Activated CD4-positive, alpha-beta T cell treated with anti-CD3 and anti-CD28 coated beads, Interleukin-2, amount 50 U/mL, for 24 hours (primary cell): ENCODE measurements around the gene ADAMTS2.
"Not testable (repeated sequence)": the region's sequence is repeated elsewhere in the genome, so short reads cannot be mapped to it uniquely, and the experiment has no call there.

Source experiments
- DNase-seq, 2 donors: peaks; one replicate each; pipeline ENCODE4 v3.0.0-alpha.2; 2020; ENCODE audit warnings: low read depth in 1 of 2, low spot score in 1 of 2

Gene ADAMTS2

DNA sequence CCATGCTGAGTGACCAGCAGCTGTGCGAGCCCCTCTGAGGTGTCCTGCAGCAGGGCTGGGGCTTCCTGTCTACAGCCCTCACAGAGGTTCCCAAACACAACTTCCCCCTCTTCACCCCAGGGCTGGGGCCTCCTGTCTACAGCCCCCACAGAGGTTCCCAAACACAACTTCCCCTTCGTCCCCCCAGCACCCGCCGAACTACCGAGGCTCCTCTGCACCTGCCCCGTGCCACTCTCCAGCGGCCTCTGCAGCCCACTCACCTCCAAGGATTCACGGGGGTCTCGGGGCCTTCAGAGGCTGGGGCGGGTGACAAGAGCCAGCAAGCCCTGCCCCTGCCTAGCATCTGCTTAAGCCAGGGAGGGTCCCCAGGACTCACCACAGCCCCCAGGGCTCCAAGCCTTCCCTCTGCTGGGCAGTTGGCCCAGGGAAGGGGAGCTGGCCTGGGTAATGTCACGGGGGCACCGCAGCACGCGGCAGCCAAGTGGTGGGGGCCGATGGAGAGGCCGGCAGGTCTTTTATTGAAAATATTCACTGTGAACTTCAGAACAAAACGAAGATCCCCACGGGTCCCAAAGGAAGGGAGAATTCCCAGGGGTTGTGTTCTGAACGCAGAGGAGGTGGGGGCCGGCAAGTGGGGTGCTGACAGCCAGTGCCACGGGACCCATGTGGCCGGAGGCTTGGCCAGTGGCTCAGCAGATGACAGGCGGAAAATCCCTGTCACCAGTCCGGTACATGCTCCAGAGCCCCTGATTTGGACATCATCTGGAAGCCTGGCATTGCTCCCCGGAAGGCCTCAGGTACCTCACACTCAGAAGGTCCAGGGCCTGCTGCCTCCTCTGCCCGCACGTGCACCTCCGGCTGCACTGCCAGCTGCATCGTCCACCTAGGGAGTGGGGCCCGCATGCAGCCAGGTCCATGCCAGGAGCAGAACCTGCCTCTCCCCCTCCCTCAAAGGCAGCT lies 125.3 kb downstream of the ADAMTS2 start:
- no peak for DNase-seq

DNA sequence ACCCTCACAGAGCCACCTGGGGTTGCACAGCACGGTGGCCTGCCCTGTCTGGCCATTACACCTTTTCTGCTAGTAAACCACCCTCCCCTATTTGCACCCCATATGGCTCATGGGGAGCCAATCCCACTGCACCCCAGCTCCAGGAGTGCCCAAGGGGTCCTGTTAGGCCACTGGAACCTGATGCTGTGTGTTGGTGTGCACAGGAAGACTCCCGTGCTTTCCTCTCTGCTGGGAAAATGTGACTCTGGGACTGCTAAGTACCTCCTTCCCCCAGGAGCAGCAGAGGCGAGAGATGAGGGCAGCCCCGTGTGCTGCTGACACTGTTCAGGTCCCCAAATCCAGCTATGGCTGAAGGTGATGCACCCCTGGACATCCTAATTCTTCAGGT lies 126.3 kb downstream of the ADAMTS2 start:
- DNase-seq, result no peak

DNA sequence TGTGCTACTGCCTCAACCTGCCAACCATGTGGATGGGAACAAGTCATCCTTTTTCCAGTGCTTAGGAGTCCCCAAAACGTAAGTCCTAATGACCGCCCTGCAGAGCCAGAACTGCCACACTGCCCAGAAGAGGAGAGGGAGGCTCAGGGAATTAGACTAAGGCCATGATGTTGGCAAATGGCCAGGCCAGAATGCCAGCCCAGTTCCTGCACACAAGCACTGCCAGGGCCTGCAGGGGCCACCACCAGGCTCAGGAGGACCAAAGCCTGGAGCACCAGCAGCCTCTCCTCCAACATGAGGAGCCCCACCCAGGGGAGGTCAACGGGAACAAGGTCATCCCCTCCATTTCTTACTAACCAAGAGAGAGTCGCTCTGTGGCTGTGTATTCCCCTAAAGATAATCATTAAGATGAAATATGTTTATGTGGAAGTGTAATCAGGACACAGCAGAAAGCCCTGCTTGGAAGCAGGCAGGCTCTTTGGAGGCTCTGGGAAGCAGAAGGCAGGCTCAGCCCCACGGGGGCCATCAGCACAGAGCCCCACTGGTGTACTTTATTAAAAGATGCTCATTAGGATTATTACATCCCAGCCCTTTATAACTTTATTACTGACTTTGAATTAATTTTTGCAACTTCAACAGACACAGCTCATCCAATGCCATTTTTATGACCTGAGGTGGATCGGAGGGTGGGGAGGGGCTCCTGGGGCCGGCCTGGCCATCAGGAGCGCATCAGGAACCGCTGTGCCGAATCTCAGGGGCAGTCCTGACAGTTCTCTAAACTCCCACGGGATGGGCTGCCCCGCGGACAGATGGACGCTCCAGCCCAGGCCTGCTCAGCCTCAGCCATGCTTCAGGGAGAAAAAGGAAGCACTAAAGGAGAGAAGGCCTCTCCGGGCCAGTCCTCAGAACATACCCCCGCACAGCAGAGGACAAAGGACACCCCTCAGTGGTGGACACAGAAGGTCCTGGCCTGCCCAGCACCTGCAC lies 127.0 kb downstream of the ADAMTS2 start:
- no peak for DNase-seq

DNA sequence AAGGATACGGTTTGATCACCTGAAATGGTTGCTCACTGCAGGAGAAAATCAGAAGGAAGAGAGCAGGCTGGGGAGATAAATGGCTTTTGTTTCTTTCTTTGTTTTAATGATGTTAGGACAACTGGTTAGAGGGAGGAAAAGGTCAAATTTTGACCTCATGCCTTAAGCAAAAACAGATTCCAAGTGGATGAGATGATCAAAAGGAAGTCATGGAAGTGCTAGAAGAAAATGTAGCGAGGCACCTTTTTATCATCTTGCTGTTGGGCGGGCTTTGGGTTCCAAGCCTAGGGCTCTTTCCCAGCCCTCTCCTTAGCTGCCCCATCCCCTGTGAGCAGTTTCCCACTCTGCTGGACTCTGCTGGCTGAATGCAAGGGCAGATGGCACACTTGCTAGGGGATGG lies 127.9 kb downstream of the ADAMTS2 start:
- no peak for DNase-seq

DNA sequence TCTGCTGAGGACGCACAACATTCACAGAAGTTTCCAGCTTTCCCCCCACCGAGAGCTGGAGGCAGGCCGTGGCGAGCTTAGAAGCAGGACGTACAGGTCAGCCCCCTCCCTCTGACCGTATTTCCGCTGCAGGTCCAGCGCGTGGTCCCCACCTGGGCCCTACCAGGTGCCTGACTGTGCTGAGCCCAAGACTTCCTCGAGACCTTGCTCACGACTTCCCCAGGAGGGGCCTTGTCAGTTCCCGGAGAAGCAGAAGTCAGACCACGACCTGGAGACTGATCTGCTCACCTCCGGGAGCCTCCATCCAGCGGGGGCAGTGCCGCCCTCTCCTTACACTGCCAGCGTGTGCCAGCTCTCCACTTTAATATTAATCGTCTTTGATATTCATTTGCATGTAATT lies 128.9 kb downstream of the ADAMTS2 start:
- not testable (repeated sequence) for DNase-seq

DNA sequence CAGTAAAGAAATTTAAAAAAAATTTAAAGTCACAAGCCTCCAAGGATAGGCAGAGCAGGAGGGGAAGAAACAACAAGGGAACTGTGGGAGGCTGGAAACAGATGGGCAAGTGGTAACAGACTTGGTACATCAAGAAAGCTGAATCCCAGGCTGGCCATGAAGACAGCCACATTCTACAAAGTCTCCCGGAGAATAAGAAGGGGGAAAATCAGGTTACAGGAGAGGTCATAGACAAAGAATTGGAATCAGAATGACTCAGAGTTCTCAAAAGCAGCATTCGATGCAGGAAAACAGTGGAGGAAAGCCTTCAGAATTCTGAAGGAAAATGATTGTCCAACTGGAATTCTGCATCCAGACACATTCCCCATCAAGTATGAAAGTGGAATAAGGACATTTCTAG lies 129.7 kb downstream of the ADAMTS2 start:
- DNase-seq, result no peak

DNA sequence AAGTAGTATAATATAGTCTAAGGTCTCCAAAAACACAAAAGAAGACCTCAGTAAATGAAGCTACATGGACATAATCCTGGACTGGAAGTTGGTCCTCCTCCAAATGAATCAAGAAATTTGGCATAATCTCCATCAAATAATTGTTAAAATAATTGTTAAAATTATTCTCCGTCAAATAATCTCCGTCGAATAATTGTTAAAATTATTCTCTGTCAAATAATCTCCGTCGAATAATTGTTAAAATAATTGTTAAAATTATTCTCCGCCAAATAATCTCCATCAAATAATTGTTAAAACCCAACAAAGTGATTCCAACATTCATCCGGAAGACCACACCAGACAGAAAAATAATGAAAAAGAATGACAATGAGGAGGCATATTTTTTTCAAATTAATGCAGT lies 130.6 kb downstream of the ADAMTS2 start:
- DNase-seq, result no peak

DNA sequence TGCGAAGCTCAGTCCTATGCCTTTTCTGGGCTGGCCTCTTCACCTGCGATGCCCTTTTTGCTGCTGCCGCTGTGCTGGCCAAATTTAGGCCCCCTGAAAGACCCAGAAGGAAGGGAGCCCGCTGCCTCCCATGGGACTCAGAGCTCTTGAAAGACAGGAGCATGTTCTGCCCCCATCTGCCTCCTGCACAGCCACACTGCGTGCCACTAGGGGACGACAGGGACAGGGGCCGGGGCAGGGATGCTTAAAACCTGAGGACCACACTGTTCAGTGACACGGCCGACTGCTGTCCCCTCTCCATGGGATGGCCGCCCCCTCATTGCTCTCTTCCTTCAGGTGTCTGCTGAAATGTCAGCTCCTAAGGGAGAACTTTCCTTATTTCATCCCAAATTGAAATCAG lies 132.4 kb downstream of the ADAMTS2 start:
- DNase-seq, result no peak

DNA sequence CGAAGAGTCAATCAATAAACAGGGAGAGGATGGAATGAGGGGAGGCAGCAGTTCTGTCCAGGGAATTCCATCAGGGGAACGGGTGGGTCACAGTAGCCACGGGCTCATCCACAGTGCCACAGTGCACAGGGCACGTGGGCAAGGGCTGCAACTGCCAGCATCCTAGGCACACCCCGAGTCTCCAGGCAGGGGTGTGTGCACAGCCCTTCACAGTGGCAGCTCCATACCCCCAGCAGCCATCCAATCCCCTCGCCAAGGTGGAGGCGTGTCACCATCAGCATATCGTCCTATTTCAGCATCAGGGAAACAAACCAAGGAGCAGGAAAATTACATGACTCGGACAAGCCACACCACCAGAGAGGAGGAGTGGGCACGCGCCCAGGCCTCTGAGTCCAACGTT lies 133.6 kb downstream of the ADAMTS2 start:
- no peak for DNase-seq

DNA sequence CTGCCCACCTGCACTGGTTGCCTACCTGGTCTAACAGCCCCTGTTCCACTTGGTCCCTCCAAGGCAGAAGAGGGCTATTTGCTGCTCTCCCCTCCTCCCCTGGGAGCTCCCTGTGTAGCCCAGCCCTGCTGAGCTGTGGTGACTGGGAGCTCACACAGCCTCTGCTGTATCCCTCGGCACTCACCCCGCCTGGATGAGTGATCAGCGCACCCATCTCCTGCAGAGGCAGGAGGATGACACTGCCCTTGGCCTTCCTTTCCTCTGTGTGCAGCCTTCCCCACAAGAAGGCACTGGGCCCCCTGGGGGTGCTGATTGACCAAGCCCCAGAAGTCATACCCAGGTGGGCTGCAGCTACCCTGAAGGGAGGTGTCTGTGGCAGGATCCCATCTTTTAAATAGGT lies 134.2 kb downstream of the ADAMTS2 start:
- DNase-seq, result no peak

DNA sequence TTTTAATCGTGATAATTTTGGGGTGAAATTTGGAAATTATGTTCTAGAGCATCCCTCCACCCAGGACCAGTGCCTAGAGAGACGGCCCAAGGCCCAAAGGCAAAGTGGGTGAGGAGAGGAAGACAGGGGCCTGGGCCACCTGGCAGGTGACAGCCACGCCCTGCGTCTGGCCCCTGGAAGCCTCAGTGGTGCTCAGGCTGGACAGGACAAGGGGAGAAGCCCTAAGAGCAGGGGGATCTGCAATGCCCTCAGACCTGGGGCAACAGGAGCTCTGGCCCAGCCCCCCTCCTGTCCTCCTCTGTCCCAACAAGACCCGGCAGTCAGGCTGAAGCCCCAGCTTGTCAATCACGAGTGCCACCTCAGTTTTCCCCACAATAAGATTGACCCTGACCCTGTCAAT lies 134.8 kb downstream of the ADAMTS2 start:
- DNase-seq, result no peak

DNA sequence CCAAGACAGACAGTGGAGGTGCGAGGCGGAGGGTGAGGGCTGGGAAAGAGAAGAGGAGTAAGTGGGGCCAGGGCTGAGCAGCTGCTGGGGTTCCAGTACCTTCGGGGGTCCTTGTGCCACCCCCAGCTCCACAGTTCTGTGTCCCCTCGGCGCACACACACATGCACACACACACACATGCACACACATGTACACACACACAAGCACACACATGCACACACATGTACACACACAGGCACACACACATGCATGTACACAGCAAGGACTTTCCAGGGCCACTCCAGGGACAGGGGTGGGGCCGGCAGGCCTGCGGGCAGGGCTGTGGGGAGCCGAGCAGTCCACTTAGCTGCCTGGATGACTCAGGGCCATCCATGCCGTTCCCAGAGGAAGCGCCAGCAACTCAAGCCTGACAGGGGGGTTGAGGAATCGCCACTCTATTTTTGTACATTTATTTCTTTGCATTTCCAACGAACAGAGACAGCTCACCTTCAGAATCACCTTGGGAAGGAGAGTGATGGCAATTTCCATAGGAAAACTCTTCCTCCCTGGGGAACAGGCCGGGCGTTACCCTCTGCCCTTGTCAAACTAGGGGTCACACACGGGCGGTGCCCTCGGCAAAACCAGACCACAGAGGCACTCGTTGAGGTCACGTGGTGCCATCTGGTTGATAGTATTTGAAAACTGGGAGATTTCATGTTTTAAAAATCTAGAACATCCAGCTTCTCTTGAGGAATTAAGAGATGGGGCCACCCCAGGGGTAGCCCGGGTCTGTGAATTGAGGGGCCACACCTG lies 135.7 kb downstream of the ADAMTS2 start:
- no peak for DNase-seq

DNA sequence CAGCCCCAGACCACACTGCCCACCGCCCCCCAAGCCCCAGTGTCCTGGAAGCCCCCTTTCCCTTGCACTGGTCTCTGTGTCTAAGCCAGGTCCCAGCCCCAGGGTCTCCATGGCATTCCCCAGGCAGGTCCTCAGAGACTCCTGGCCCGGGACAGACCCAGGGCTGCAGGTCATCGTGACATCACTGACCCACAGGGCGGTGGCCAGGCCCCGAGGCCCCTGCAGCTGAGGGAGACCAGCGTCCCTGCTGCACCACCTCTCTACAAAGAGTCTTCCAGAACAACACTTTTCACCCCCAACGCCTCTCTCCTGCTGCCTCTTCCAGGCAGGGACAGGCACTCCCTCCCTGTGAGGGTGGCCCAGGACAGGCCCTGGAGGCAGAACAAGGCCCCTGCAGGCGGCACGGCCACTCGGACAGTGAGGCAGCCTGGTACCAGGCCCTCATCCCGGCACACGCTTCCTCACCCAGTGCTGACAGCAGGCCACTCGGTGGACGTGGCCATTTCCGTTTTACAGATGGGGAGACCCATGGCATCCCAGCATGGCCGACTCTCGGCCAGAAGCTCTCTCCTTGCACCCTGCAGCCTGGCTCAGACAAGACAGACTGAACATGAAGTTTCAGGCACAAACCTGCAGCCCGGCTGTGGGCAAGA lies 136.4 kb downstream of the ADAMTS2 start:
- DNase-seq, result no peak

DNA sequence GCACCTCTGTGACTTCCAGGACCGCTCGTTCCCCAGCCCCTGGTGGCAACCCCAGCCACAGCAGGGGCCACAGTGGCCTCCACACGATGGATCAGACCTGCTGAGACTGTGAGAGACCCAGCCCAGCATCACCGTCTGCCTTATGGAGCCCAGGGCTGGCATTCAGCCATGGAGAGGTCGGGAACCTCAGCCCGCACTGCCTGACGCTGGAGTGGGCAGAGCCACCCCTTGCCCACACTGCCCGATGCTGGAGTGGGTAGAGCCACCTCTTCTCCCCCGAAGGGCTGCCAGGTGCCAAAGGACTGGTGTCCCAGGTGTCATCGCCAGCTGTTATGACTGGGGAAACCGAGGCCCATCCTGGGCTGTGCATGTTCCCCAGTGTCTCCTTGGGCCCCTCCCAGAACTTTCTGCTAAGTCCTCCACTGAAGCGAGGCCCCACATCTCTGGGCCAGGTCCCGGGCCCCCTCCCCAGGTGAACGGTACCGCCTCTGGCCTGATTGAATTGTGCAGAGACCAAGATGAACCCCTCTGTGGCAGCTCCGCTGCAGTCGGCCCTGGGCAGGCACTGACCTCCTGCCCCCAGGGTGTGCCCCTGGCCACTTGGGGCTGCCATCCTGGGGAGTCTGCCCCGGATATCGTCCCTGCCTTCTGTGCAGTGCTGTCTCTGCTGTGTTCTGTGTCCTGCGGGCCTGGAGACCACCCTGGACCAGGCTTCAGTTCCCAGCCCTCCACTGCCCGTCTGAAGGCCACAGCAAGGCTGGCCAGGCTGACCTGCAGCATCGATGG lies 137.1 kb downstream of the ADAMTS2 start:
- no peak for DNase-seq

DNA sequence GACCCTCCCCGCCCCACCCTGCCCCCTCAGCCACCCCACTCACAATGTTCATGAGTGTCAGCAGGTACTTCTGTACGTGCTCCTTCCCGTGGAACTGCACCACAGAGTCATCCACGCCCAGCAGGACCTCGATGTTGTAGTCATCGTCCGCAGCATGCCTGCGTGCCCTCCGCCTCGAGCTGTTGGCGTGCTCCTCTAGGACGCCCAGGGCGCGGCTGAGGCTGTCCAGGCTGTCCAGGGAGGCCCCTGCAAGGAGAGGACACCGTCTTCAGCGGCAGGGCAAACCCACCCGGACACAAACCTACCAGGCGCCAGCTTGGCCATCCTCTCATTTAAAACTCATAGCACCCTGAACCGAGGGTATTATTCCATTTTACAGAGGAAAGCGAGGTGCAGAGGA lies 137.8 kb downstream of the ADAMTS2 start:
- no peak for DNase-seq

DNA sequence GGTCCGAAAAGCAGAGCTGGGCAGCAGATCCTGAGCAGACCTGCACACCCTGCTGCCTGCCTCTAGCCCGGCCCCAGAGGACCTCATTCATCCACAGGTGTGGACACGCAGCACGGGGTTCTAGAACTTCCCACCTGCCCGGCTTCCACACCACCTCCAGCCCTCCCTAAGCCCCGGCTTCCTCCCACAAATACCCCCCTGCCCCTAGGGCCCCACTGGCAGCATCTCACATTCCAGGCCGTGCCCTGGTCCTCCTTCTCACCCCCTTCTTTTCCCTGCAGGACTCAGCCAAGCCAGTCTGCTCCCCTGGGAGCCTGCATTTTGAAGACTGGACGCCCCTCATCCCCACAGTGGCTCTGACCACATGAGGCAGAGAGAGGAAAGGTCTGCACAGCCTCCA lies 138.9 kb downstream of the ADAMTS2 start:
- DNase-seq, result no peak

DNA sequence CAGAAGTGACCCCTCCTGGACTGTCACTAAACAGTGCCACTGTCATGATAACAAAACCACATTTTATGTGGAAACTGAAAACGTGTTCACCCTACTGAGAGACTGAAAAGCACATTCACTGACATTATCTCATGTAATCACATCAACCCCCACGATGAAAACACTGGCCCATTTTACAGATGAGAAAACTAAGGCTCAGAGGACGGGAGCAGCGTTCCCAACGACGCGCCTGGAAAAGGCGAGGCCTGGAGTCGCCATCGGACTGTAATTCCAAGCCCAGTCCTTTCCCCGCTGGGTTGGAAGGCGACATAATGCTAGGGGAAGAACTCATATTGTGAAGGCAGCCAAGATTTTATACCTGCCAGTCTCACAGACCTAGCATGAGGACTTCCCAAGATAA lies 140.0 kb downstream of the ADAMTS2 start:
- no peak for DNase-seq

DNA sequence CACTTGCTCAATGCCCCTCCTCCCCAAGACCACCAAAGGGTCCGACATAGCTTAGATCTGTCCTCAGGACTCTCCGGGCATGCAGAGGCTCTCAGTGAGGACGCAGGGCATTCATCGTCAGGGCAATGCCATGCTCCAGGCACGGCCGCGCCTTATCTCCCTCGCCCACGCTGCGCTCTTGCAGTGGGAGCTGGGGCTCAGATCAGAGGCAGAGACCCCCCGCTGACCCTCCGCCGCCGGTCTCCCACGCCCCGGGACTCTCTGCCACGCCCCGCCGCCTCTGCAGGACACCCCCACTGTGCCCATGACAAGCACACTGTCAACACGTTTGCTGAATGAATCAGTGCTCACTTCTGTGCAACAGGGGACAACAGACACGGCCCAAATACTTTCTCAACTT lies 140.7 kb downstream of the ADAMTS2 start:
- no peak for DNase-seq

DNA sequence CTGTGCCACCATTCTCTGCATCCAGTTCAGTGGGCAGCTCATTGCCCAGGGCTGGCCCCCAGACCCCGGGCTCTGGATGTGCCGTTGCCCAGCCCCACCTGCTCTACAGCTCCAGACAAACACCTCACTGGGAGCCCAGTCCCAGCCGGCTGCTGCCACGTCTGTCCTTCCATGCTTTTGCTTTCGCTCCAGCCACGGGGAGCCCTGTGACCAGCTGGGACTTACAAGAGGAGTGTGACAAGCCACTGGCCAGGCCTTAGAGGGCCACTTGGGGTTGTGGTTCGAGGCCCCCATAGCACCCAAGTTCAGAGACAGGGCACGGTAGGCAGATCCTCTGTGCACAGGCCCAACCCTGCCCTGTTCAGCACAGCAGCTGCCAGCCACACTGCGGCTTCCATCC lies 142.0 kb downstream of the ADAMTS2 start:
- DNase-seq, result no peak

DNA sequence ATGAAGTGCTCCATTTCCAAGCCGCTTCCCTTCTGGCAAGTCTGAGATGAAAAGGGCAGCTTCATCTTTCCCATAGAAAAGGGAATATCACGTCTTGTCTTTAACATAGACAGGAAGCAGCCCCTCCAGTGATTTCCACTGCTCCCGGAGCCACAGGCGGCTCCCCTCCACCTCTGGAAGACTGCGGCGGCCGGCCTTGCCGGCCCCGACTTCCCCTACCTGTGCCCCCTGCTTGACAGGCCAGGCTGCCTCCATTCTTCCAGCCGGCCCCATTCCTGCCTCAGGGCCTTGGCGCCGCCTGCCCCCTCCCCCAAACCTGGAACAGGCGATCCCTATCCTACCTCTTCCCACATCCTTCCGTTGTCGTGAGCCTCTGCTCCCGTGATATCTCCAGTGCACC lies 143.3 kb downstream of the ADAMTS2 start:
- no peak for DNase-seq
